Ovary (tissue), 9 donors: ENCODE results near the gene ABLIM2. TPM values are rescaled to one million over a fixed set of nuclear protein-coding genes. Genes with fewer than 3 reads are reported as not detected.

ENCODE experiments used
- DNase-seq, 5 donors: peaks; one replicate each; pipeline ENCODE4 v3.0.0-alpha.2; 2019 to 2020
- H3K27ac ChIP-seq, 2 donors: fragments of 200-600 bp; one replicate each; pipeline versions ENCODE4 v1.5.1 to v1.8.0; 2019 to 2022
- H3K27me3 ChIP-seq: fragments of 200-600 bp; one replicate; pipeline ENCODE4 v1.8.0; 2022
- H3K36me3 ChIP-seq: fragments of 200-600 bp; sonication (generic); one replicate; pipeline ENCODE4 v1.5.1; 2019
- H3K4me1 ChIP-seq: one replicate; pipeline ENCODE4 v1.8.1; 2013; ENCODE audit warnings: mild to moderate bottlenecking, moderate library complexity; ENCODE audit not compliant: insufficient read depth
- H3K4me3 ChIP-seq: fragments of 200-600 bp; sonication (generic); one replicate; pipeline ENCODE4 v1.5.1; 2017
- H3K9me3 ChIP-seq, 2 donors: fragments of 200-600 bp in 1 of 2; sonication (generic) in 1 of 2; one replicate each; pipeline versions ENCODE4 v1.5.1 to v1.8.1; 2013 to 2019; ENCODE audit warnings: mild to moderate bottlenecking in 1 of 2, moderate library complexity in 1 of 2
- CTCF ChIP-seq, 3 donors: fragments of 450-650 bp in 2 of 3; fragments of 200-600 bp in 1 of 3; IDR thresholded peaks; one replicate each; pipeline versions ENCODE4 v1.5.1 to v1.8.0; 2016 to 2022; ENCODE audit warnings: antibody characterized with exemption in 3 of 3, mild to moderate bottlenecking in 1 of 3
- EP300 ChIP-seq: sonication (generic); formaldehyde crosslinking; IDR thresholded peaks from one replicate; pipeline ENCODE4 v1.6.1; 2017; ENCODE audit warnings: antibody characterized with exemption
- POLR2A ChIP-seq: fragments of 450-650 bp; IDR thresholded peaks from one replicate; pipeline ENCODE4 v1.6.1; 2017; ENCODE audit warnings: antibody characterized with exemption, mild to moderate bottlenecking, moderate library complexity
- WGBS, 3 donors: extraction: QIAGEN DNeasy Blood & Tissue Kit in 1 of 3; methylation state at CpG; one replicate each; pipeline versions ENCODE4 v1.1.5 to v1.1.7; 2013 to 2017; 5-methylcytosine and 5-hydroxymethylcytosine counted together
- intact Hi-C, 4 donors: fragments of 100-400 bp; cut with DNase I; formaldehyde crosslinking; loops; one replicate each; pipeline versions ENCODE4 v1.11.0 to v1.15.1; 2022 to 2023
- polyA plus RNA-seq, 2 donors: library from polyadenylated mRNA; stranded (reverse); fragments of 200-250 nt in 1 of 2; fragments of 350-450 nt in 1 of 2; fragmentation: Illumina TruSeq in 1 of 2; extraction: RNeasy Lipid Tissue Mini Kit (QIAGEN cat#74804) in 1 of 2; gene quantifications; one replicate each; pipeline ENCODE4 v1.2.3, GENCODE V29; 2013 to 2014
- total RNA-seq, 7 donors: library from RNA; depleted of rRNA in 2 of 7; stranded (reverse); fragments of >200 nt in 2 of 7; fragmentation: NEBNext Ultra II Directional in 3 of 7; extraction: Animal tissue kit (Norgen Biotek cat#: 25700) in 3 of 7; gene quantifications; one replicate each; pipeline versions ENCODE4 v1.1.0 to v1.2.4, GENCODE V29; 2016 to 2023
- donor health status: DM: no; HTN: no; CAD: no; lungs with moderate emphysema.
- donor health status: DM: no; HTN: no; CAD: no.
- donor health status: Bipolar disorder and iron deficiency.
- donor health status: DM: yes; HTN: yes; CAD: no.
- donor health status: DM: no; HTN: no; CAD: no.
- donor health status: DM: yes; HTN: yes; CAD: no.

Gene ABLIM2
- total and polyA plus RNA-seq, 9 donors, result 0.81 to 7.9 (median 2.1) TPM

- Histone ChIP-seq H3K4me3 (no peak overlapping the region), H3K27me3 (no peaks in the 10 kb centered on the region), H3K36me3 (no peaks in the 10 kb centered on the region), H3K9me3 (no peaks in the 10 kb centered on the region), H3K27ac (no peak overlapping the region), H3K4me1 (peaks cover 3% of the 10 kb centered on the region)
- TF ChIP-seq EP300 (no peak), CTCF (IDR thresholded peaks at IDR 0.05) (no peak), POLR2A (no peak)
- WGBS, 3 donors, result 64 to 72% (median 67%) methylated on average over 21 of the region's 21 CpGs
- DNase-seq, result no peak
- intact Hi-C loops, result no loop called here
Observed at GRCh38 chr4:8079916-8080753, 78.5 kb downstream of the ABLIM2 start.

GRCh38 chr4:8079031-8079885, 79.4 kb downstream of the ABLIM2 start:
- no peak for TF ChIP-seq EP300
- TF ChIP-seq CTCF (IDR thresholded peaks at IDR 0.05), result no peak
- no peak for TF ChIP-seq POLR2A
- H3K27ac ChIP-seq, result no peak overlapping the region
- no peak for DNase-seq
- 28 to 43% (median 35%) methylated on average over 32 of the region's 32 CpGs for WGBS, 3 donors
- H3K27me3 ChIP-seq, result no peaks in the 10 kb centered on the region
- no peaks in the 10 kb centered on the region for H3K36me3 ChIP-seq
- H3K9me3 ChIP-seq, result no peaks in the 10 kb centered on the region
- intact Hi-C loops, result no loop called here
- H3K4me3 ChIP-seq, result no peak overlapping the region
- H3K4me1 ChIP-seq, result peaks cover 3% of the 10 kb centered on the region

GRCh38 chr4:8078610-8079015, 80.0 kb downstream of the ABLIM2 start:
- intact Hi-C loops, result no loop called here
- 48 to 59% (median 53%) methylated on average over 8 of the region's 8 CpGs for WGBS, 3 donors

More at GRCh38 chr4:8078610-8079015, 80.0 kb downstream of the ABLIM2 start:
- no peaks in the 10 kb centered on the region for H3K27me3 ChIP-seq
- DNase-seq, result no peak
- H3K27ac ChIP-seq, result no peak overlapping the region
- no peak overlapping the region for H3K4me3 ChIP-seq
- no peaks in the 10 kb centered on the region for H3K9me3 ChIP-seq
- H3K4me1 ChIP-seq, result peaks cover 3% of the 10 kb centered on the region
- H3K36me3 ChIP-seq, result no peaks in the 10 kb centered on the region
- TF ChIP-seq POLR2A (no peak), CTCF (IDR thresholded peaks at IDR 0.05) (no peak), EP300 (no peak)
